HG03060 (cell line): Measurements from ENCODE around the gene ILDR1.
"Not testable (repeated sequence)": the region's sequence is repeated elsewhere in the genome, so short reads cannot be mapped to it uniquely, and the experiment has no call there.

Source experiments
- ATAC-seq: cut with Tn5 transposase; IDR thresholded peaks from one replicate; pipeline ENCODE4 v1.9.1; 2021; ENCODE audit warnings: low read depth, moderate number of reproducible peaks; ENCODE audit not compliant: unreplicated experiment

Gene ILDR1

DNA sequence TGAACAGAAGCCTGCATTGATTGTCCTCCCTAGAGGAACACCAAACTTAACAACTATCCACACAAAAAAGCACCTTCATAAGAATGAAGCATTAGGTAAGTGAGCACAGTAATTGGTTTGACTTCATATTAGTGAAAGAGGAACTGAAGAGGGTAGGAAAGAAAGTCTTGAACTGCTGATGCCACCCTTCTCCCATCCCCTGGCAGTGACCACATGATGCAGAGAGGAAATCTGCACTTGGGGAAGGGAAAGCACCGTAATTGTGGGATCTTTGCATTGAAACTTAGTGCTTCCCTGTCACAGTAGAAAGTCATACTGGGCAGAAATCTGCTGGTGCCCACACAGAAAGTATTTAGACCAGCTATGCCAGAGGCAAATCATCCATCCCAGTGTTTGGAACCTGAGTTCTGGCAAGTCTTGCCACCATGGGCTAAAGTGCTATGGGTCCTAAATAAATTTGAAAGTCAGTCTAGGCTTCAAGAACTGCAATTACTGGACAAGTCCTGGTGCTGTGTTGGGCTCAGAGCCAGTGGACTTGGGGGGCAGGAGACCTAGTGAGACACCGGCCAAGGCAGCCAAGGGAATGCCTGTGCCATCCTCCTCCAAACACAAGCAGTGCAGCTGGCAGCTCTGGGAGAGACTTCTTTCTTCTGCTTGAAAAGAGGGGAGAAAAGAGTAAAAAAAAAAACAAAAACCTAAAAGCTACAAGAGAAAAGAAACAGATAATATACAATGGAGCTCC lies 64.2 kb downstream of the ILDR1 start:
- no peak for ATAC-seq

DNA sequence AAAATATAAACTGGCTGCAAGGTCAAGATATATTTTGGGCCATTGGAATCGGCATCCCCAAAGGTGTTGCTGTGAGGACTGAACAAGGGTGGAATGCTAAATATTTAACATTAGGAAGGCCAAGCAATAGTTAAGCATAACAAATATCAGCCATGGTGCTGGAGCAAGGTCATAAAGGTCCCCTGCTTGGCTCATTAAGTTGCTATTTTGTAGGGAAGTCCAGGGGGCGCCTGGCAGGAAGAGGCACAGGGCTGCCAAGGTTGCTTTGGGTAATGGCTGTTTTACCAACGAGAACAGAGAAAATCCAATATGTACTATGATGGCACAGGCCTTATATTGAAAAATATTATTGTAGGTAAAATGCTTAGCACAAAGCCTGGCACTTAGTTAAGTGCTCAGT lies 65.7 kb downstream of the ILDR1 start:
- ATAC-seq: no peak

DNA sequence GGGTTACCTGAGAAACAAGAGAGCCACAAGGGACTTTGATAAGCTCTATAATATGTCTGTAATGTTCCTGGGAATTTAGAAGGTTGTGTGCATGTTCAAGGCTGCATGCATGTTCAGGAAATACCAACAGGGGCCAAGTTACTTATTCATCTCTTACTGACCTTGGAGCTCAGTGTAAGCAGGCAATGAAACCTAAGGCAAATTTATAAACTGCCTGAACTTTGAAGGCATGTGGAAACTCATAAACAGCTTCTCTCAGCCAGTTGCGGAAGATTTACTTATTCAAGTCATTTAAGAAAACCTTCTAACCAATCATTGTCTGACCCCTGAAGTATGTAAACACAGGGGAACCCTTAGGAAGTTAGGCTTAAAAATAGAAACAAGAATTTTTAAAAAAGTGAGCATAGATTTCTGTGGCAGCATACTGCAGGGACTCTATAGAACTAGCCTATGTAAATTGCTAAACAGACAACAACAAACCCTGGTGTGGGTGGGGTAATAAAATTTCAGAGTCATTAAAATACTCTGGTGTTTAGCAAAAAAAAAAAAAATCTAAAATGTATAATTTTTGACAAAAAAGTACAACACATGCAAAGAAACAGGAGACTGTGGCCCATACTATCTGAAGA lies 70.6 kb downstream of the ILDR1 start:
- ATAC-seq: no peak

DNA sequence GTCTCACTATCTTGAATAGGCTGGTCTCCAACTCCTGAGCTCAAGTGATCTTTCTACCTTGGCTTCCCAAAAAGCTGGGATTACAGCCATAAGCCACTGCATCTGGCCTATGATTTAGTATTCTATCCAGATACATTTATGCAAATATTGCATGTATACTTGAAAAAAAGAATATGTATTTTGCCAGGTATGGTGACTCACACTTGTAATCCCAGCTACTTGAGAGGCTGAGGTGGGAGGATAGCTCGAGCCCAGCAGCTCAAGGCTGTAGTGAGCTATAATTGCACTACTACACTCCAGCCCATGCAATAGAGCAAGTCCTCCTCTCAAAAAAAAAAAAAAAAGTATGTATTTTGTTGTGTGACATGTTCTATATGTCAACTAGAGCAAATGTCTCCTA lies 73.4 kb downstream of the ILDR1 start:
- ATAC-seq: no peak

DNA sequence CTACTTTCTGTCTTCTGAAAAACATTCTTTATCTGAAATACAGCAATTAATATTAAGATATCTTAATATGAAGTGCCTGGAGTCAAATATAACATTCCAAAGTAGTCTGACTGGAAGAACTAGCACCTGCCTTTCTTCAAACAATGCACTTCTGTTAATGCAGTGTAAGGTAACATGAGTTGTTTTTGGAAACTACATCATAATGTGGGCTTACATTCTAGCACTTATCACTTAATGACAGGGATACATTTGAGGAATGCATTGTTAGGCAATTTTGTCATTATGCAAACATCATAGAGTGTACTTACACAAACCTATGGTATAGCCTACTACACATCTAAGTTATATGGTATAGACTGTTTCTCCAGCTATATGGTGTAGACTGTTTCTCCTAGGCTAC lies 78.6 kb downstream of the ILDR1 start:
- ATAC-seq: no peak

DNA sequence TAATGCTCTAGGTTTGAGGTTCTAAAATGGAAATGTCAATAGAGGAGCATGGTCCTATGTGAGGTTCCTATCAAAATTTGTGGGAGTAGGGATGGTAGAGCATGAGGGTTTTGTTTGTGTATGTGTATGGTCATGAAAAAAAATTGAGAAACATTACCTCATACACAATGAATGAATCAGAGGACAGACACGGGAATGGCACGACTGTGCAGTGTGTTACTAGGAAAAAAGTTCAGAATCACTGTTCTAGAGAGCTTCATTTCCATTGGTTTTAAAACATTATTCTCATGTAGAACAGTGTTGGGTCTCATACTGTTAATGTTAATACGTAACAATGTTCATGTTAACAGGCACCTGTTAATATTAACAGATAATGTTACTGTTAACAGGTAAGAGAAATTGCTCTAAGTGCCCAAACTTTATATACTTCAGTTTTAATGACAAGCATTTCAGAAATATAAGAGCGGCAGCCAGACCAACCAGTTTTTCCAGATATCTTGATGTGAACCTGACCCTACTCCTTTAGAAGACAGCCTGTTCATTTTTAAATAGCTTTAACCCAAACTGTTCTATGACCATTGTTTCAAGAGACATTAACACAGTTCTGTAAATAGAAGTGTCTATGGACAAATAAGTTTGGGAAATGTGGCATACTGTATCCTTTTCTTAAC lies 79.8 kb downstream of the ILDR1 start:
- no peak for ATAC-seq

DNA sequence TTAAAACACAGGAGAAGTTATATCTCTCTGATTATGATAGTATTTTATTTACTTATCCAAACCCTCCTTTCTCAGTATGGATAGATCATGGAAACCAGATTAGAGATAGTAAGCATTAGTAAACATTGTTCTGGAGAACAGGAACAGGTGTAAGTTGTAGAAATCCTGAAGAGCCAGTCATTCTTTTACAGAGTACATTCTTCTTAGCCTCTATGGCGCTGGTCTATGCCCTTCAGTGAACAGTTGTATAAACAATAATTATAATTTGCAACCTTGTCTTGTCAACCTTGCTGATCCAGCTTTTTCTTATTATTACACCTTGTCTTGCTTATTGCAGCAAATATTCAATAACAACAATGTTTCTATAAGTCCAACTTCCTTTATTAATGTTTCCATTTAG lies 80.5 kb downstream of the ILDR1 start:
- ATAC-seq: no peak

DNA sequence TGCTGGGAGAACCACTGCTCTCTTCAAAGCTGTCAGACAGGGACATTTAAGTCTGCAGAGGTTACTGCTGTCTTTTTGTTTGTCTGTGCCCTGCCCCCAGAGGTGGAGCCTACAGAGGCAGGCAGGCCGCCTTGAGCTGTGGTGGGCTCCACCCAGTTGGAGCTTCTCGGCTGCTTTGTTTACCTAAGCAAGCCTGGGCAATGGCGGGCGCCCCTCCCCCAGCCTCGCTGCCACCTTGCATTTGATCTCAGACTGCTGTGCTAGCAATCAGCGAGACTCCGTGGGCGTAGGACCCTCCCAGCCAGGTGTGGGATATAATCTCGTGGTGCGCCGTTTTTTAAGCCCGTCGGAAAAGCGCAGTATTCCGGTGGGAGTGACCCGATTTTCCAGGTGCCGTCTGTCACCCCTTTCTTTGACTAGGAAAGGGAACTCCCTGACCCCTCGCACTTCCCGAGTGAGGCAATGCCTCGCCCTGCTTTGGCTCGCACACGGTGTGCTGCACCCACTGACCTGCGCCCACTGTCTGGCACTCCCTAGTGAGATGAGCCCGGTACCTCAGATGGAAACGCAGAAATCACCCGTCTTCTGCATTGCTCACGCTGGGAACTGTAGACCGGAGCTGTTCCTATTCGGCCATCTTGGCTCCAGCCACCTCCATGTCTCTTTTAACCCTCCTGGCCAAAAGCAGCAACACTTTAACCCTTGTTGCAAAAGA lies 83.7 kb downstream of the ILDR1 start:
- ATAC-seq: not testable (repeated sequence)
